HepG2 (cell line): Measurements from ENCODE around the gene CTU2. TPM values are rescaled to one million over a fixed set of nuclear protein-coding genes. Genes with fewer than 3 reads are reported as not detected.
A peak's percentile ranks its signal among the peaks of the same experiment; 100 is the strongest.

Experiments
- BHLHE40 ChIP-seq: IDR thresholded peaks from 2 replicates; pipeline ENCODE4 v1.6.1; 2011; ENCODE audit warnings: low read length, improper control_type of control experiment
- CENPT ChIP-seq: sonication (generic); formaldehyde crosslinking; IDR thresholded peaks from 2 replicates; pipeline ENCODE4 v1.8.0; 2022; ENCODE audit warnings: low read depth, mild to moderate bottlenecking, moderate library complexity, missing genetic modification reagents
- DPF2 ChIP-seq: sonication (generic); formaldehyde crosslinking; IDR thresholded peaks from 2 replicates; pipeline ENCODE4 v1.4.0; 2020; ENCODE audit warnings: mild to moderate bottlenecking, low read depth, missing genetic modification reagents, borderline replicate concordance
- EEA1 ChIP-seq: sonication (generic); formaldehyde crosslinking; IDR thresholded peaks from 2 replicates; pipeline ENCODE4 v1.5.1; 2020; ENCODE audit warnings: mild to moderate bottlenecking, missing genetic modification reagents, borderline replicate concordance
- GATAD2A ChIP-seq: IDR thresholded peaks from 2 replicates; pipeline ENCODE4 v1.6.1; 2016
- JUND ChIP-seq: sonication (generic); formaldehyde crosslinking; IDR thresholded peaks from 2 replicates; pipeline ENCODE4 v1.8.0; 2022; ENCODE audit warnings: mild to moderate bottlenecking, missing genetic modification reagents
- NRL ChIP-seq: sonication (generic); formaldehyde crosslinking; IDR thresholded peaks from 2 replicates; pipeline ENCODE4 v1.5.0; 2020; ENCODE audit warnings: missing genetic modification reagents, mild to moderate bottlenecking, moderate library complexity, borderline replicate concordance
- PITX1 ChIP-seq: sonication (generic); formaldehyde crosslinking; IDR thresholded peaks from 2 replicates; pipeline ENCODE4 v1.5.1; 2020; ENCODE audit warnings: mild to moderate bottlenecking, missing genetic modification reagents
- RBM22 ChIP-seq: fragments of 200-400 bp; formaldehyde crosslinking; optimal IDR thresholded peaks from 2 replicates; pipeline ENCODE3; 2017; ENCODE audit warnings: mild to moderate bottlenecking, low read length, moderate library complexity
- SMAD1 ChIP-seq: sonication (generic); formaldehyde crosslinking; IDR thresholded peaks from 2 replicates; pipeline ENCODE4 v1.4.0; 2020; ENCODE audit warnings: missing genetic modification reagents, low read depth, mild to moderate bottlenecking, borderline replicate concordance
- SPEN ChIP-seq: sonication (generic); formaldehyde crosslinking; IDR thresholded peaks from 2 replicates; pipeline ENCODE4 v1.5.1; 2020; ENCODE audit warnings: low read depth, mild to moderate bottlenecking, missing genetic modification reagents
- TBP ChIP-seq: sonication (generic); formaldehyde crosslinking; IDR thresholded peaks from 2 replicates; pipeline ENCODE4 v1.5.0; 2020; ENCODE audit warnings: missing genetic modification reagents
- THYN1 ChIP-seq: sonication (generic); formaldehyde crosslinking; IDR thresholded peaks from 2 replicates; pipeline ENCODE4 v1.8.1; 2023; ENCODE audit warnings: low read depth, mild to moderate bottlenecking, moderate library complexity, missing genetic modification reagents, borderline replicate concordance
- U2AF1 ChIP-seq: fragments of 200-400 bp; formaldehyde crosslinking; optimal IDR thresholded peaks from 2 replicates; pipeline ENCODE3; 2017; ENCODE audit warnings: mild to moderate bottlenecking, low read depth, low read length
- ZFP90 ChIP-seq: sonication (generic); formaldehyde crosslinking; IDR thresholded peaks from 2 replicates; pipeline ENCODE4 v1.8.0; 2022; ENCODE audit warnings: missing genetic modification reagents, mild to moderate bottlenecking, inconsistent platforms, borderline replicate concordance
- ZMYM3 ChIP-seq: sonication (generic); formaldehyde crosslinking; IDR thresholded peaks from 2 replicates; pipeline ENCODE4 v1.5.1; 2020; ENCODE audit warnings: mild to moderate bottlenecking, missing genetic modification reagents
- ZMYM4 ChIP-seq: sonication (generic); formaldehyde crosslinking; IDR thresholded peaks from 2 replicates; pipeline ENCODE4 v1.8.1; 2023; ENCODE audit warnings: mild to moderate bottlenecking, missing genetic modification reagents
- ZNF274 ChIP-seq: sonication (generic); formaldehyde crosslinking; IDR thresholded peaks from 2 replicates; pipeline ENCODE4 v1.5.1; 2020; ENCODE audit warnings: mild to moderate bottlenecking, missing genetic modification reagents
- ZNF317 ChIP-seq: sonication (generic); formaldehyde crosslinking; IDR thresholded peaks from 2 replicates; pipeline ENCODE4 v1.5.0; 2020; ENCODE audit warnings: mild to moderate bottlenecking, missing genetic modification reagents
- ZNF777 ChIP-seq: sonication (generic); formaldehyde crosslinking; IDR thresholded peaks from 2 replicates; pipeline ENCODE4 v1.4.0; 2020; ENCODE audit warnings: missing genetic modification reagents
- polyA plus RNA-seq, 8 experiments: library from polyadenylated mRNA; depleted of rRNA in 3 of 8; stranded (reverse) in 7 of 8; unstranded in 1 of 8; fragments of >200 nt; fragmentation: Illumina TruSeq in 4 of 8; extraction: Trizol in 4 of 8; gene quantifications; 2 replicates each; pipeline versions ENCODE4 v1.2.1 to v1.2.3, GENCODE V29; 2011 to 2016; ENCODE audit warnings: low read depth in 4 of 8, missing spikeins in 1 of 8, mixed read lengths in 1 of 8; ENCODE audit not compliant: insufficient read depth in 1 of 8
- total RNA-seq, 5 experiments: library from RNA; depleted of rRNA; stranded (reverse); fragments of >200 nt; fragmentation: Illumina TruSeq; extraction: Trizol; gene quantifications; 2 replicates each; pipeline ENCODE4 v1.2.3, GENCODE V29; 2016; ENCODE audit warnings: low read depth in 1 of 5
- TF ChIP-seq, protein P1 (sequence below): sonication (generic); formaldehyde crosslinking; IDR thresholded peaks from 2 replicates; pipeline ENCODE4 v1.5.0; 2020; ENCODE audit warnings: mild to moderate bottlenecking, missing genetic modification reagents, borderline replicate concordance
- TF ChIP-seq, protein P2 (sequence below): sonication (generic); formaldehyde crosslinking; IDR thresholded peaks from 2 replicates; pipeline ENCODE4 v1.9.0; 2022; ENCODE audit warnings: missing genetic modification reagents, mild to moderate bottlenecking, borderline replicate concordance
- TF ChIP-seq, protein P3 (sequence below): sonication (generic); formaldehyde crosslinking; IDR thresholded peaks from 2 replicates; pipeline ENCODE4 v1.5.0; 2020; ENCODE audit warnings: mild to moderate bottlenecking, missing genetic modification reagents

CTU2 gene
- total and polyA plus RNA-seq, 2 of the 13 experiments (the other 11 are each of a cell fraction or from before 2014, with no cell fraction given): 13.3 to 21.9 TPM

DNA sequence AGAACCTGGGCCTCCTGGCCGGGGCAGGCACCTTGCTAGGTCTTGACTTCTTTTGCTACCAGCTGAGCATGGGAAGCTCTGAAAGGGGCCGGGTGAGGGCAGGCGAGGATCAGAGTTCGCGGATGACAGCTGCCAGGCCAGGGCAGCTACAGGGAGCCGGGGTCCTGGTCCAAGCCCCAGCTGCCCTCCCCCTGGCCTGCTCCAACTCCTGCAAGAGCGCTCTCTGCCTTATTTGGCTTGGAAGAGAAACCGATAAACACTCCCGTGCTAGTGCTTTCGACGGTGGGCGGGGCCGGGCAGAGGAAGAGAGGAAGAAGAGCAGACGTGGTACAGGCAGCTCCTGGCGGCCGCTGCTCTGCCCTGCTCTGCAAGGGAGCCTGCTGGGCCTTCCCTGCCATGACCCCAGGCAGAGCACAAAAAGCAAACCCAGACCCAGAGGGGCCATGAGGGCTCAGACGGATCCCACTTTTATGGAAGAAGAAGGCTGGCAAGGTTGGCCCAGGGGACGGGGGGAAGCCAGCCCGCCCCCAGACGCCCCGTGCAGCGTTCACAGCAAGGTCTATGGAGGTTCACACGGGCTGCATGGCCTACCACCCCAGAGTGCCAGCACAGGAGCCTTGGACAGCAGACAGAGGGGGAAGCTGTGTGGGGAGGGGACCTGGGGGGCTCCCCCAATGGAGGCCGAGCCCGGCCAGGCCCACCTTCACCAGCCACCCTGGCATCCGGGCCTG, 53.1 kb downstream of the CTU2 start (continued):
- TF ChIP-seq ZNF317 (CRISPR knock-in tag): 0 out of 2 replicates have a peak, but pooled peaks have one; percentile 24
- peak; percentile 70; the same call in 1 of the 2 replicates for TF ChIP-seq SMAD1 (CRISPR knock-in tag)
- TF ChIP-seq U2AF1: no peak
- TF ChIP-seq JUND (CRISPR knock-in tag): no peak
- no peak for TF ChIP-seq DPF2 (CRISPR knock-in tag)
- TF ChIP-seq CENPT: no peak
- no peak; the same call in 1 of the 2 replicates for TF ChIP-seq EEA1 (CRISPR knock-in tag)
- TF ChIP-seq, protein P1, sequence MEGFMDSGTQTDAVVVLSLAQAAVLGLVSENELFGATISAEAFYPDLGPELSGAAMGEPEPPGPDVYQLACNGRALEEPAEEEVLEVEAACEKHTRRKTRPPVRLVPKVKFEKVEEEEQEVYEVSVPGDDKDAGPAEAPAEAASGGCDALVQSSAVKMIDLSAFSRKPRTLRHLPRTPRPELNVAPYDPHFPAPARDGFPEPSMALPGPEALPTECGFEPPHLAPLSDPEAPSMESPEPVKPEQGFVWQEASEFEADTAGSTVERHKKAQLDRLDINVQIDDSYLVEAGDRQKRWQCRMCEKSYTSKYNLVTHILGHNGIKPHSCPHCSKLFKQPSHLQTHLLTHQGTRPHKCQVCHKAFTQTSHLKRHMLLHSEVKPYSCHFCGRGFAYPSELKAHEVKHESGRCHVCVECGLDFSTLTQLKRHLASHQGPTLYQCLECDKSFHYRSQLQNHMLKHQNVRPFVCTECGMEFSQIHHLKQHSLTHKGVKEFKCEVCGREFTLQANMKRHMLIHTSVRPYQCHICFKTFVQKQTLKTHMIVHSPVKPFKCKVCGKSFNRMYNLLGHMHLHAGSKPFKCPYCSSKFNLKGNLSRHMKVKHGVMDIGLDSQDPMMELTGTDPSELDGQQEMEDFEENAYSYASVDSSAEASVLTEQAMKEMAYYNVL (CRISPR knock-in tag): peak; percentile 59
- TF ChIP-seq NRL: no peak; the same call in 1 of the 2 replicates
- TF ChIP-seq ZNF274 (CRISPR knock-in tag): 0 out of 2 replicates have a peak, but pooled peaks have one; percentile 36
- TF ChIP-seq ZNF777: peak; percentile 68
- TF ChIP-seq, protein P2, sequence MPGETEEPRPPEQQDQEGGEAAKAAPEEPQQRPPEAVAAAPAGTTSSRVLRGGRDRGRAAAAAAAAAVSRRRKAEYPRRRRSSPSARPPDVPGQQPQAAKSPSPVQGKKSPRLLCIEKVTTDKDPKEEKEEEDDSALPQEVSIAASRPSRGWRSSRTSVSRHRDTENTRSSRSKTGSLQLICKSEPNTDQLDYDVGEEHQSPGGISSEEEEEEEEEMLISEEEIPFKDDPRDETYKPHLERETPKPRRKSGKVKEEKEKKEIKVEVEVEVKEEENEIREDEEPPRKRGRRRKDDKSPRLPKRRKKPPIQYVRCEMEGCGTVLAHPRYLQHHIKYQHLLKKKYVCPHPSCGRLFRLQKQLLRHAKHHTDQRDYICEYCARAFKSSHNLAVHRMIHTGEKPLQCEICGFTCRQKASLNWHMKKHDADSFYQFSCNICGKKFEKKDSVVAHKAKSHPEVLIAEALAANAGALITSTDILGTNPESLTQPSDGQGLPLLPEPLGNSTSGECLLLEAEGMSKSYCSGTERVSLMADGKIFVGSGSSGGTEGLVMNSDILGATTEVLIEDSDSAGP (CRISPR knock-in tag): peak; percentile 83
- TF ChIP-seq THYN1 (CRISPR knock-in tag): no peak
- TF ChIP-seq RBM22: peak; percentile 63
- 0 out of 2 replicates have a peak, but pooled peaks have one; percentile 22 for TF ChIP-seq TBP
- peak; percentile 78 for TF ChIP-seq ZFP90 (CRISPR knock-in tag)
- TF ChIP-seq, protein P3, sequence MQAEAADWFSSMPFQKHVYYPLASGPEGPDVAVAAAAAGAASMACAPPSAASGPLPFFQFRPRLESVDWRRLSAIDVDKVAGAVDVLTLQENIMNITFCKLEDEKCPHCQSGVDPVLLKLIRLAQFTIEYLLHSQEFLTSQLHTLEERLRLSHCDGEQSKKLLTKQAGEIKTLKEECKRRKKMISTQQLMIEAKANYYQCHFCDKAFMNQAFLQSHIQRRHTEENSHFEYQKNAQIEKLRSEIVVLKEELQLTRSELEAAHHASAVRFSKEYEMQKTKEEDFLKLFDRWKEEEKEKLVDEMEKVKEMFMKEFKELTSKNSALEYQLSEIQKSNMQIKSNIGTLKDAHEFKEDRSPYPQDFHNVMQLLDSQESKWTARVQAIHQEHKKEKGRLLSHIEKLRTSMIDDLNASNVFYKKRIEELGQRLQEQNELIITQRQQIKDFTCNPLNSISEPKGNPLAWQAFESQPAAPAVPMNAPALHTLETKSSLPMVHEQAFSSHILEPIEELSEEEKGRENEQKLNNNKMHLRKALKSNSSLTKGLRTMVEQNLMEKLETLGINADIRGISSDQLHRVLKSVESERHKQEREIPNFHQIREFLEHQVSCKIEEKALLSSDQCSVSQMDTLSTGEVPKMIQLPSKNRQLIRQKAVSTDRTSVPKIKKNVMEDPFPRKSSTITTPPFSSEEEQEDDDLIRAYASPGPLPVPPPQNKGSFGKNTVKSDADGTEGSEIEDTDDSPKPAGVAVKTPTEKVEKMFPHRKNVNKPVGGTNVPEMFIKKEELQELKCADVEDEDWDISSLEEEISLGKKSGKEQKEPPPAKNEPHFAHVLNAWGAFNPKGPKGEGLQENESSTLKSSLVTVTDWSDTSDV (CRISPR knock-in tag): no peak
- no peak for TF ChIP-seq GATAD2A (CRISPR knock-in tag)
- peak; percentile 10; the same call in 1 of the 2 replicates for TF ChIP-seq PITX1 (CRISPR knock-in tag)
- TF ChIP-seq SPEN (CRISPR knock-in tag): peak; percentile 22; the same call in 1 of the 2 replicates
- peak; percentile 59 for TF ChIP-seq ZMYM4
- TF ChIP-seq ZMYM3 (CRISPR knock-in tag): peak; percentile 9; the same call in 1 of the 2 replicates
- peak; percentile 52; the same call in 1 of the 2 replicates for TF ChIP-seq BHLHE40
